GM12875 (cell line): Measurements from ENCODE around the gene CNST.

Source experiments
- H3K4me3 ChIP-seq: one replicate; pipeline ENCODE4 v1.5.1; 2011; ENCODE audit warnings: low read depth, low read length, control low read depth
- CTCF ChIP-seq: IDR thresholded peaks from 2 replicates; pipeline ENCODE4 v1.5.1; 2011; ENCODE audit warnings: low read depth, mild to moderate bottlenecking, control low read depth, inconsistent platforms, low read length, moderate library complexity, borderline replicate concordance; ENCODE audit not compliant: insufficient read depth

CNST gene

DNA sequence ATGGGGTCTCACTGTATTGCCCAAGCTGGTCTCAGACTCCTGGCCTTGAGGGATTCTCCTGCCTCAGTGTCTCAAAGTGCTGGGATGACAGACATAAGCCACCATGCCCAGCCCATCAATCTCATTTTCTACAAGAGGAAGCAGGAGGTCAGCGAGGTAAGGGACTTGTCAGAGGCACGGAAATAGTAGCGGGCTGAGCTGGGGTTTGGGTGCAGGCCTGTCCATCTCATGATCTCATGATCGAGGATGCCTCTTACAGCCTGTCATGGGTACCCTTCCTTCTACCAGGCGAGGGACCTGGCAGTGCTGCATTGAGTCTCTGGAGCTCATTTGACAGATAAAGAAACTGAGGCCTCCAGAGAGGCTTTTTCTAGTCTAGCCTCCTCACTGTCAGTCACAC, 129.4 kb downstream of the CNST start:
- no peak for TF ChIP-seq CTCF
- no peak overlapping the region for H3K4me3 ChIP-seq

GRCh38 chr1:246698466-246699094, 132.3 kb downstream of the CNST start:
- TF ChIP-seq CTCF = no peak
- no peak overlapping the region for H3K4me3 ChIP-seq

DNA sequence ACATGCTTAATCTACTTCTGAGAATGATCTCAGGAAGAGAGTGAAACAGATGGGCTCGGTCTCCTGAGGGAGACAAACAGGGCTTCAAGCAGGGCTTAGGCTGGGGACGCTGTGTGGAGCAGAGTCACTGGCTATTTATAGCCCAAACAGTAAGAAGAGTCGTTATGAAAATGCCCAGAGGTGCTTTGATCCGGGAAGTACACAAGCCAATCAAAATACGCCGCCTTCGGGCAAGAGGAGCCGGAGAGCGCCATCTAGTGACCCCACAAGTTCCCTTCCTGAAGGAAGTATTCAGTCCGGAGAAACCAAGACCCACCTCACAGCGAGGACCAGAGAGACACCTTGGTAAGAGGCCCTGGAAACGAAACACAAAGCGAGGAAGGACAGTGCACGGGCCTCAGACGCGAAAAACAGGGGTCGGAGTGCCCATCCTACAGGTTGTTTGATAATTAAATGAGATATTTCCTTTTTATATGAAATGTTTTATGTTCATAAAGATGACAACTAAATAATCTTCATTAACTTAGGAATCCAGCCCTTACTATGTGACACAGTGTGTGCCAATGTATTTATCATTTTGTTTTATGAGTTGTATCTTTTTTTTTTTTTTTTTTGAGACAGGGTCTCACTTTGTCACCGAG, 133.0 kb downstream of the CNST start:
- H3K4me3 ChIP-seq = no peak overlapping the region

DNA sequence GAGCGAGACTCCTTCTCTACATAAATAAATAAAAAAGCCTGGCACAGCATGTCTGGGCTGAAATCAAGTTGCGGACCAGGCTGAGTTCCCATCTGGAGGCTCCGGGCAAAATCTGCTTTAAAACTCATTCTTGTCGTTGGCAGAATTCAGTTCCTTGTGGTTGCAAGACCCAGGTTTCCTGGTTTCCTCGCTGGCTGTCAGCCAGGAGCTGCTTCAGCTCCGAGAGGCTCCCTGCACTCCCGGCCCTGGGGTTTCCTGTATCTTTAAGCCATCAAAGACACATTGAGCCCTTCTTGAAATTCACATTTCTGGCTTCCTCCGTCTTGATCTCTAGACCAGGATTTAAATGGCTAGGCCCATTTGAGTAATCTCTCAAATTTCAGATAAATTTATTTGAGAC, 137.3 kb downstream of the CNST start:
- no peak overlapping the region for H3K4me3 ChIP-seq
- TF ChIP-seq CTCF = no peak

More for the DNA sequence above, 133.0 kb downstream of the CNST start:
- peak; percentile 71 for TF ChIP-seq CTCF

- no peak for TF ChIP-seq CTCF
- H3K4me3 ChIP-seq = no peak overlapping the region
Observed at GRCh38 chr1:246705368-246705767, 139.1 kb downstream of the CNST start.

- no peak for TF ChIP-seq CTCF
- H3K4me3 ChIP-seq = no peak overlapping the region
Observed at GRCh38 chr1:246708166-246708565, 141.9 kb downstream of the CNST start.

GRCh38 chr1:246709196-246709595, 142.9 kb downstream of the CNST start:
- no peak overlapping the region for H3K4me3 ChIP-seq
- TF ChIP-seq CTCF = no peak
